ENCODE data around the gene BMP4.

Gene BMP4

GRCh38 chr14:53967606-53968005 is 11.0 kb upstream of the BMP4 start:
- Histone ChIP-seq H3K27me3 (ENCODE audit: control insufficient read depth in 1 of 2, insufficient read depth in 1 of 2, low read length in 2 of 2) (peaks cover 0 to 38% of the 10 kb centered on the region in 2 experiments), H3K4me3 (ENCODE audit: insufficient read depth in 1 of 2, low read depth in 1 of 2, low read length in 2 of 2) (no peak overlapping the region), H3K4ac (ENCODE audit: low read depth in 1 of 2, low read length in 2 of 2) (no peak overlapping the region), H2AFZ (ENCODE audit: low read depth, low read length) (no peak overlapping the region), H3K9me3 (ENCODE audit: control insufficient read depth, low read length) (no peaks in the 10 kb centered on the region), H3K4me1 (ENCODE audit: control insufficient read depth, insufficient read depth, low read depth, low read length) (peaks cover 12% of the 10 kb centered on the region), H2BK12ac (ENCODE audit: low read length in 2 of 2) (no peak overlapping the region), H3K79me1 (replicated peaks; ENCODE audit: low read length, poor library complexity, severe bottlenecking) (no peaks in the 10 kb centered on the region), H3K18ac (ENCODE audit: low read depth in 1 of 2, low read length in 2 of 2) (no peak overlapping the region), H4K91ac (ENCODE audit: low read length) (no peak overlapping the region), H3K4me2 (ENCODE audit: low read length, poor library complexity, severe bottlenecking) (no peak overlapping the region), H2BK15ac (ENCODE audit: low read depth, poor library complexity, severe bottlenecking) (no peak overlapping the region), H4K8ac (ENCODE audit: low read length) (no peak overlapping the region), H2AK5ac (ENCODE audit: low read length, severe bottlenecking) (no peak overlapping the region), H2BK120ac (ENCODE audit: low read depth, low read length) (no peak overlapping the region), H3K23ac (ENCODE audit: low read length in 2 of 2) (no peak overlapping the region), H3K9ac (ENCODE audit: low read length) (no peak overlapping the region), H3K27ac (ENCODE audit: low read length, poor library complexity, severe bottlenecking) (no peak overlapping the region), H3K36me3 (ENCODE audit: control insufficient read depth in 1 of 2, insufficient read depth in 2 of 2, low read depth in 1 of 2, low read length in 2 of 2) (no peaks in the 10 kb centered on the region), H3K14ac (ENCODE audit: low read length in 2 of 2) (no peak overlapping the region), H2BK5ac (ENCODE audit: low read depth, low read length, poor library complexity, severe bottlenecking) (no peak overlapping the region)
- WGBS = 92% methylated on average over 2 of the region's 2 CpGs
- DNase-seq = peak; percentile 19

- H3K4ac ChIP-seq (ENCODE audit: low read depth in 1 of 2, low read length in 2 of 2) = no peak overlapping the region
- 58% methylated on average over 4 of the region's 4 CpGs for WGBS
- H3K36me3 ChIP-seq (ENCODE audit: control insufficient read depth in 1 of 2, insufficient read depth in 2 of 2, low read depth in 1 of 2, low read length in 2 of 2) = no peaks in the 10 kb centered on the region
- no peak overlapping the region for H3K9ac ChIP-seq (ENCODE audit: low read length)
- H2BK12ac ChIP-seq (ENCODE audit: low read length in 2 of 2) = no peak overlapping the region
- H3K18ac ChIP-seq (ENCODE audit: low read depth in 1 of 2, low read length in 2 of 2) = no peak overlapping the region
- no peaks in the 10 kb centered on the region for H3K79me1 ChIP-seq (replicated peaks; ENCODE audit: low read length, poor library complexity, severe bottlenecking)
- H3K23ac ChIP-seq (ENCODE audit: low read length in 2 of 2) = no peak overlapping the region
- H2BK15ac ChIP-seq (ENCODE audit: low read depth, poor library complexity, severe bottlenecking) = no peak overlapping the region
- peak; percentile 29 for DNase-seq
- H3K14ac ChIP-seq (ENCODE audit: low read length in 2 of 2) = no peak overlapping the region
- H4K91ac ChIP-seq (ENCODE audit: low read length) = no peak overlapping the region
- H2AFZ ChIP-seq (ENCODE audit: low read depth, low read length) = no peak overlapping the region
- H2AK5ac ChIP-seq (ENCODE audit: low read length, severe bottlenecking) = peak overlapping the region; percentile 66
- no peak overlapping the region for H3K4me3 ChIP-seq (ENCODE audit: insufficient read depth in 1 of 2, low read depth in 1 of 2, low read length in 2 of 2)
- H2BK120ac ChIP-seq (ENCODE audit: low read depth, low read length) = no peak overlapping the region
- H3K27me3 ChIP-seq (ENCODE audit: control insufficient read depth in 1 of 2, insufficient read depth in 1 of 2, low read length in 2 of 2) = peaks cover 0 to 57% of the 10 kb centered on the region in 2 experiments
- H4K8ac ChIP-seq (ENCODE audit: low read length) = no peak overlapping the region
- peak overlapping the region; percentile 71 for H3K4me2 ChIP-seq (ENCODE audit: low read length, poor library complexity, severe bottlenecking)
- H3K9me3 ChIP-seq (ENCODE audit: control insufficient read depth, low read length) = no peaks in the 10 kb centered on the region
- H2BK5ac ChIP-seq (ENCODE audit: low read depth, low read length, poor library complexity, severe bottlenecking) = no peak overlapping the region
- peak overlapping the region; percentile 59 for H3K27ac ChIP-seq (ENCODE audit: low read length, poor library complexity, severe bottlenecking)
- peaks cover 12% of the 10 kb centered on the region for H3K4me1 ChIP-seq (ENCODE audit: control insufficient read depth, insufficient read depth, low read depth, low read length)
Observed at GRCh38 chr14:53964249-53964648, 7.6 kb upstream of the BMP4 start.

DNA sequence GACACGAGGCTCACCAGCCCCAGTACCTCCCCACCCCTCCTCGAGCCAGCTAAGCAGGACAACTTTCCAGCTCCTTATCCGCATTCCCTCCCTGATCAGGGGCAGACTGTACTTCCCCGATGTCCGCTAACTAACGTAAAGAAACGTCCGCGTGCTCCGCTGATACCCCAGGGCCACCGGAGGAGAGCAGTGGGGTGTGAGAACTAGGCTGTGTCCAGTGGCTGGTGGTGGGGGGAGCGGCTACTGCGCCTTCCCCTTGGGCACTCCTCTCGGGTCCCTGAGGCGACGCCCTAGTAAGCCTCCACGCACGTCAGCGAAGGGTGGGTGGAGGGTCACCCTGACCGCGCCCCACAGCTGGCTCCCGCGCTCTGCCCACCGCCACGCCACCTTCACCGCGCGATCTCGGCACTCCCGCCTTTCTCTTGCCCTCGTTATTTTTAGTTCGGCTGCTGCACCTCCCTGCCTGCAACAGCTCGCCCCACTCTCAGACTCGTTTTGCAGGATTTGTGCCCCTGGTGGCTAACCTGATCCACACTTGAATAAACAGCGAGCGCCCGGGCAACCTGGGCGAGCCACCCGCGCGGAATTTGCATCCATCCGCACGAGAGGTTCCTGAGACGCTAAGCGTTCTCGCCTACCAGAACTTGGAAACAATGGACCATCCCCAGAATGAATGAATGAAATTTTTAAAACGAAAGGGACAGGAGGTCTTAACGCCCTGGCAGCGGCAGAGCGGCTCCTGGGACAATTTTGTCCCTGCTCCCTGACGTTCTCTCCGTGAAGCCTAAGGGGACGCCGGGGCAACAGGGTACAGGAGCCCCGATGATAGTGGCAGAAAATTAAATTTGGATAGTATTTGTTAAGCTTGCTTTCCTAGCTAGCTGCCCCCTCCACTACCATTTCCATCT is 6.9 kb upstream of the BMP4 start:
- Histone ChIP-seq H2AK5ac (ENCODE audit: low read length, severe bottlenecking) (peak overlapping the region; percentile 27), H3K27ac (ENCODE audit: low read length, poor library complexity, severe bottlenecking) (peak overlapping the region; percentile 17), H2BK15ac (ENCODE audit: low read depth, poor library complexity, severe bottlenecking) (no peak overlapping the region), H4K91ac (ENCODE audit: low read length) (no peak overlapping the region), H3K4ac (ENCODE audit: low read depth in 1 of 2, low read length in 2 of 2) (peak overlapping the region in 1 of 2 experiments; percentile 56), H2BK120ac (ENCODE audit: low read depth, low read length) (no peak overlapping the region), H3K18ac (ENCODE audit: low read depth in 1 of 2, low read length in 2 of 2) (peak overlapping the region in 1 of 2 experiments; percentile 93), H3K9me3 (ENCODE audit: control insufficient read depth, low read length) (no peaks in the 10 kb centered on the region), H3K79me1 (replicated peaks; ENCODE audit: low read length, poor library complexity, severe bottlenecking) (no peaks in the 10 kb centered on the region), H3K14ac (ENCODE audit: low read length in 2 of 2) (peak overlapping the region in 1 of 2 experiments; percentile 89), H4K8ac (ENCODE audit: low read length) (no peak overlapping the region), H3K4me3 (ENCODE audit: insufficient read depth in 1 of 2, low read depth in 1 of 2, low read length in 2 of 2) (peak overlapping the region; percentile 47 to 74), H2BK12ac (ENCODE audit: low read length in 2 of 2) (peak overlapping the region in 1 of 2 experiments; percentile 90), H3K4me1 (ENCODE audit: control insufficient read depth, insufficient read depth, low read depth, low read length) (peaks cover 12% of the 10 kb centered on the region), H2AFZ (ENCODE audit: low read depth, low read length) (peak overlapping the region; percentile 8), H3K27me3 (ENCODE audit: control insufficient read depth in 1 of 2, insufficient read depth in 1 of 2, low read length in 2 of 2) (peaks cover 0 to 64% of the 10 kb centered on the region in 2 experiments), H3K9ac (ENCODE audit: low read length) (peak overlapping the region; percentile 45), H2BK5ac (ENCODE audit: low read depth, low read length, poor library complexity, severe bottlenecking) (no peak overlapping the region), H3K23ac (ENCODE audit: low read length in 2 of 2) (peak overlapping the region in 1 of 2 experiments; percentile 77), H3K36me3 (ENCODE audit: control insufficient read depth in 1 of 2, insufficient read depth in 2 of 2, low read depth in 1 of 2, low read length in 2 of 2) (no peaks in the 10 kb centered on the region), H3K4me2 (ENCODE audit: low read length, poor library complexity, severe bottlenecking) (peak overlapping the region; percentile 71)
- peak; percentile 39 for DNase-seq
- 19% methylated on average over 50 of the region's 55 CpGs for WGBS

DNA sequence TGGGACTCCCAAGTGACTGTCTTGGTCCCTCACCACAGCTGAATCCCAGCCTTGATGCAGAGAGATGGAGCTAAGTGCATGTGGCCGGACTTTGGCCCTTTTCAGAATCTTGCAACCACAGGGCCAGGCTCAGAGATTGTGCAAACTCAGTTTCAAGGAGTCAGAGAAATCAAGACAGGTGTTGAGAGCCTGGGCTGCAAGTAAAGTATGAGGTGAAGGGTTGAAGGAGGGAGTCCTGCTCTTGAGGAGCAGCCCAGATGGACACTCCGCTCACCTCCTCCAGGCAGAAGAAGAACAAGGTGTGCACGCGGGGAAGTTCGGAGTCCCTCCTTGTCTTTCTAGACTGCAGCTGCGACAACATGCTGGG is 6.3 kb upstream of the BMP4 start:
- H2AK5ac ChIP-seq (ENCODE audit: low read length, severe bottlenecking) = peak overlapping the region; percentile 27
- H3K9ac ChIP-seq (ENCODE audit: low read length) = peak overlapping the region; percentile 45
- no peak overlapping the region for H2BK5ac ChIP-seq (ENCODE audit: low read depth, low read length, poor library complexity, severe bottlenecking)
- peaks cover 0 to 64% of the 10 kb centered on the region in 2 experiments for H3K27me3 ChIP-seq (ENCODE audit: control insufficient read depth in 1 of 2, insufficient read depth in 1 of 2, low read length in 2 of 2)
- H3K27ac ChIP-seq (ENCODE audit: low read length, poor library complexity, severe bottlenecking) = no peak overlapping the region
- no peaks in the 10 kb centered on the region for H3K36me3 ChIP-seq (ENCODE audit: control insufficient read depth in 1 of 2, insufficient read depth in 2 of 2, low read depth in 1 of 2, low read length in 2 of 2)
- no peak overlapping the region for H4K91ac ChIP-seq (ENCODE audit: low read length)
- 70% methylated on average over 6 of the region's 6 CpGs for WGBS
- H3K4ac ChIP-seq (ENCODE audit: low read depth in 1 of 2, low read length in 2 of 2) = no peak overlapping the region
- H3K79me1 ChIP-seq (replicated peaks; ENCODE audit: low read length, poor library complexity, severe bottlenecking) = no peaks in the 10 kb centered on the region
- H2BK12ac ChIP-seq (ENCODE audit: low read length in 2 of 2) = peak overlapping the region in 1 of 2 experiments; percentile 90
- H3K9me3 ChIP-seq (ENCODE audit: control insufficient read depth, low read length) = no peaks in the 10 kb centered on the region
- peak overlapping the region; percentile 3 for H2AFZ ChIP-seq (ENCODE audit: low read depth, low read length)
- H2BK120ac ChIP-seq (ENCODE audit: low read depth, low read length) = no peak overlapping the region
- no peak for DNase-seq
- H3K23ac ChIP-seq (ENCODE audit: low read length in 2 of 2) = peak overlapping the region in 1 of 2 experiments; percentile 77
- no peak overlapping the region for H4K8ac ChIP-seq (ENCODE audit: low read length)
- H3K4me1 ChIP-seq (ENCODE audit: control insufficient read depth, insufficient read depth, low read depth, low read length) = peaks cover 12% of the 10 kb centered on the region
- H3K18ac ChIP-seq (ENCODE audit: low read depth in 1 of 2, low read length in 2 of 2) = no peak overlapping the region
- H3K14ac ChIP-seq (ENCODE audit: low read length in 2 of 2) = peak overlapping the region in 1 of 2 experiments; percentile 89
- H2BK15ac ChIP-seq (ENCODE audit: low read depth, poor library complexity, severe bottlenecking) = no peak overlapping the region
- H3K4me2 ChIP-seq (ENCODE audit: low read length, poor library complexity, severe bottlenecking) = peak overlapping the region; percentile 71
- H3K4me3 ChIP-seq (ENCODE audit: insufficient read depth in 1 of 2, low read depth in 1 of 2, low read length in 2 of 2) = peak overlapping the region in 1 of 2 experiments; percentile 74
